ENCODE results near the gene KRT37. TPM values are rescaled to one million over a fixed set of nuclear protein-coding genes. Genes with fewer than 3 reads are reported as not detected.
"Not testable (repeated sequence)": the region's sequence is repeated elsewhere in the genome, so short reads cannot be mapped to it uniquely, and the experiment has no call there.

The KRT37 gene
- total RNA-seq, 1 experiment from 2014 or later: 3.2 TPM

GRCh38 chr17:41433586-41433985 lies 9.2 kb upstream of the KRT37 start:
- Histone ChIP-seq H3K9me2 (replicated peaks; ENCODE audit: low read length) (no peaks in the 10 kb centered on the region), H3K9ac (ENCODE audit: low read length) (no peak overlapping the region), H3F3A (ENCODE audit: low read length, unreplicated experiment) (no peaks in the 10 kb centered on the region), H2AFZ (ENCODE audit: low read length) (no peak overlapping the region), H3K9me3 (ENCODE audit: low read length) (no peaks in the 10 kb centered on the region), H3K36me3 (ENCODE audit: low read depth, low read length) (no peaks in the 10 kb centered on the region), H4K20me1 (ENCODE audit: low read length) (no peaks in the 10 kb centered on the region), H3K4me2 (ENCODE audit: low read length) (no peak overlapping the region), H3K27ac (ENCODE audit: low read length) (no peak overlapping the region), H3K4me1 (ENCODE audit: insufficient read depth, low read length) (0 out of 2 replicates have a peak, but pooled peaks cover 2% of the 10 kb centered on the region), H3K4me3 (ENCODE audit: low read length) (no peak overlapping the region), H3K79me2 (ENCODE audit: low read length) (no peaks in the 10 kb centered on the region), H3K27me3 (ENCODE audit: low read length) (no peaks in the 10 kb centered on the region)
- no TSS peak for BruUV-seq (replicated peaks)
- DNase-seq: no peak
- ATAC-seq: no peak
- ChIA-PET POLR2A (ENCODE audit: unreplicated experiment) (no interaction called here), CTCF (no interaction called here)
- intact Hi-C loops (cut with micrococcal nuclease): no loop called here
- TF ChIP-seq EZH2 (IDR thresholded peaks at IDR 0.05; ENCODE audit: low read length, unreplicated experiment) (no peak), EZH2phosphoT487 (IDR thresholded peaks at IDR 0.05; ENCODE audit: borderline replicate concordance, low read length) (no peak), CTCF (conservative IDR thresholded peaks at IDR 0.05; ENCODE audit: low read depth, low read length) (no peak)

GRCh38 chr17:41430376-41430775 lies 6.0 kb upstream of the KRT37 start:
- intact Hi-C loops (cut with micrococcal nuclease); H4K20me1 ChIP-seq (ENCODE audit: low read length): not testable (repeated sequence)
- CTCF ChIA-PET: interaction anchor here (0.7 kb wide), 1 partner anchor 114 kb away, joined by 8 read pairs; no protein-coding TSS in a partner anchor

GRCh38 chr17:41429667-41430066 lies 5.3 kb upstream of the KRT37 start:
- Histone ChIP-seq H3K36me3 (ENCODE audit: low read depth, low read length) (no peaks in the 10 kb centered on the region), H3K27me3 (ENCODE audit: low read length) (no peaks in the 10 kb centered on the region), H3K79me2 (ENCODE audit: low read length) (no peaks in the 10 kb centered on the region), H3K9me3 (ENCODE audit: low read length) (no peaks in the 10 kb centered on the region), H3K4me1 (ENCODE audit: insufficient read depth, low read length) (0 out of 2 replicates have a peak, but pooled peaks cover 4% of the 10 kb centered on the region), H4K20me1 (ENCODE audit: low read length) (no peaks in the 10 kb centered on the region), H3K4me3 (ENCODE audit: low read length) (no peak overlapping the region), H3K9me2 (replicated peaks; ENCODE audit: low read length) (no peaks in the 10 kb centered on the region), H3K27ac (ENCODE audit: low read length) (no peak overlapping the region), H3K9ac (ENCODE audit: low read length) (no peak overlapping the region), H3F3A (ENCODE audit: low read length, unreplicated experiment) (no peaks in the 10 kb centered on the region), H3K4me2 (ENCODE audit: low read length) (no peak overlapping the region), H2AFZ (ENCODE audit: low read length) (no peak overlapping the region)
- POLR2A ChIA-PET (ENCODE audit: unreplicated experiment): no interaction called here
- TF ChIP-seq EZH2phosphoT487 (IDR thresholded peaks at IDR 0.05; ENCODE audit: borderline replicate concordance, low read length): no peak
- TF ChIP-seq CTCF (conservative IDR thresholded peaks at IDR 0.05; ENCODE audit: low read depth, low read length): no peak
- TF ChIP-seq EZH2 (IDR thresholded peaks at IDR 0.05; ENCODE audit: low read length, unreplicated experiment): no peak
- ATAC-seq (no peak), DNase-seq (no peak)
- intact Hi-C loops (cut with micrococcal nuclease): no loop called here
- no TSS peak for BruUV-seq (replicated peaks)
- CTCF ChIA-PET: no interaction called here

More at GRCh38 chr17:41430376-41430775, 6.0 kb upstream of the KRT37 start:
- BruUV-seq (replicated peaks); DNase-seq; H3F3A ChIP-seq (ENCODE audit: low read length, unreplicated experiment); ATAC-seq; H3K4me1 ChIP-seq (ENCODE audit: insufficient read depth, low read length); H3K4me3 ChIP-seq (ENCODE audit: low read length); POLR2A ChIA-PET (ENCODE audit: unreplicated experiment); H3K9me3 ChIP-seq (ENCODE audit: low read length); H3K27me3 ChIP-seq (ENCODE audit: low read length); H3K9ac ChIP-seq (ENCODE audit: low read length); H3K4me2 ChIP-seq (ENCODE audit: low read length); H2AFZ ChIP-seq (ENCODE audit: low read length); H3K36me3 ChIP-seq (ENCODE audit: low read depth, low read length); H3K27ac ChIP-seq (ENCODE audit: low read length); H3K79me2 ChIP-seq (ENCODE audit: low read length); H3K9me2 ChIP-seq (replicated peaks; ENCODE audit: low read length): not testable (repeated sequence)

Measured in PC-3 (cell line).